Activated T-cell treated with anti-CD3 and anti-CD28 coated beads, Interleukin-2, amount 50 U/mL, for 48 hours (primary cell): Measurements from ENCODE around the gene TMOD3.

Experiments
- DNase-seq, 2 experiments: peaks; one replicate each; pipeline ENCODE4 v3.0.0-alpha.2; 2020

TMOD3 gene

DNA sequence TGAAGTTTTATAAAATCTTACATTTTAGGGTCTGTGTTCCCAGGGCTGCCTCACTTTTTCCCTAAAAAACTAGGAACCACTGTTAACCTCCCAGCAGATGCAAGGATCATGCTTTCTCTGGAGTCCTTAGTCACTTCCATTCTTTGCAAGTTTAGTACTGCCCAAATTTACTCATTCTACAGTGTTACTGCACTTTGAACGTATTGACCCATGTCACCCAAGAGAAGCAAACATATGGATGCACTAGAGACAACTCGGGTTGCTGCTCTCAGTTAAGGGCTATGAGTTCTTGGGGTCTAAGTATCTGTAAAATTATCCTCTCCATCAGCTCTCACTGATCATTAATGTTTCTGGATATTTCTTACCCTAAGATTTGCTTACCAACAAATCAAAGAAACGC lies 83.1 kb downstream of the TMOD3 start:
- DNase-seq = no peak

- no peak for DNase-seq
Observed at GRCh38 chr15:51917493-51917892, 88.0 kb downstream of the TMOD3 start.

GRCh38 chr15:51924156-51925068 lies 95.0 kb downstream of the TMOD3 start:
- DNase-seq = no peak

GRCh38 chr15:51926809-51927208 lies 97.4 kb downstream of the TMOD3 start:
- no peak for DNase-seq

DNA sequence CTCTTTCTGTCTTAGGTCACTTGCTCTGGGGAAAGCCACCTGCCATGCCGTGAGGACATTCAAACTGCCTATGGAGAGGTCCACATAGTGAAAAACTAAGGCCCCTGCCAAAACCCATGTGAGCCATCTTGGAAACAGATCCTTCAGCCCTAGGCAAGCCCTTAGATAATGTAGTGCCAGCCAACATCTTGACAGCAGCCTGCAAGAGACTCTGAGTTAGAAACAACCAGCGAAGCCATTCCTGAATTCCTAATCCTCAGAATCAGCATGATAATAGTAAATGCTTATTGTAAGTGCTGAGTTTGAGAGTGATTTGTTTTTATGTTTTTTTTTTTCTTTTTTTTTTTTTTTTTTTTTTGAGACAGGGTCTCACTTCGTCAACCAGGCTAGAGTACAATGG lies 101.6 kb downstream of the TMOD3 start:
- DNase-seq = no peak

DNA sequence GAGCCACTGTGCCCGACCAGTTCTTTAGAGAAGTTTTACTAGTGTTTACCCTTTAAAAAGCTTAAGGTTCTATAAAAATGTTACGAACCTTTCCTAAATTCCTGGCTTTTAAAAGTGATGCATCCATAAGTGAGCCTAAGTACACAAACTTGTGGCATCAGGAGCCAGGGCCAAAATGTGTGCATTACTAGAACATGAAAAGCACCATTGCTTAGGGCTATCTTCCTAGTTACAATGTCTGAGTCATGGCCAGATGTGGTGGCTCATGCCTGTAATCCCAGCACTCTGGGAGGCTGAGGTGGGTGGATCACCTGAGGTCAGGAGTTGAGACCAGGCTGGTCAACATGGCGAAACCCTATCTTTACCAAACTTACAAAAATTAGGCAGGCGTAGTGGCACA lies 102.2 kb downstream of the TMOD3 start:
- DNase-seq = no peak

- DNase-seq = no peak
Observed at GRCh38 chr15:51932161-51932560, 102.7 kb downstream of the TMOD3 start.

DNA sequence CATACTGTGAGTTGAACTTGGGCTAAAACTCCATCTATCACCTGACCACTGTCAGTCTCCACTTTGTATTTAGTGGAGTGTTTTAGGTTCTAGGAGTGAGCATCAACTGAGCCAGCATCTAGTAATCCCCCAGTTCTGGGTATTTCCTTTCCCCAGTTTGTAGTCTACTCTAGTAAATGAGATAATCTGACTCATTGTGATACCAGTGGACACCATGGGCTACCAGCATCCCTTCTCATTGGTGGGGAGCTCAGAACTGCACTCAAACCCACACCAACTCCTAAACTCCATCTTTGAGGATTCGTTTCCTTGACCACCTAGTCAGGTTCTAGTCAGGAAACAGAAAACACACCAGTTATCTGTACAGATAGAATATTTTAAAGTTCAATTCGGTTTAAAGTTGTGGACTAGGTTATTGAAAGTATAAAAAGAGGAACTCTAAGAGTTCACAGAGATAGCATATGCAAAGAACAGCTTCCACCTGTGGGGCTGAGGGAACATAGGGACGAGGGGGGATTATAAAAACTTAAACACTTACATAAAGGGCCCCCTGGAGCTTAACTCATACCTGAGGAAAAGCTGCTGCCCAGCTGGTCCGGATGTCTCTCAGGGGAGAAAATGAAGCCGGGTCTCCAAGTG lies 106.1 kb downstream of the TMOD3 start:
- no peak for DNase-seq

GRCh38 chr15:51936105-51936478 lies 106.6 kb downstream of the TMOD3 start:
- DNase-seq = peak in 1 of 2 experiments; percentile 14

DNA sequence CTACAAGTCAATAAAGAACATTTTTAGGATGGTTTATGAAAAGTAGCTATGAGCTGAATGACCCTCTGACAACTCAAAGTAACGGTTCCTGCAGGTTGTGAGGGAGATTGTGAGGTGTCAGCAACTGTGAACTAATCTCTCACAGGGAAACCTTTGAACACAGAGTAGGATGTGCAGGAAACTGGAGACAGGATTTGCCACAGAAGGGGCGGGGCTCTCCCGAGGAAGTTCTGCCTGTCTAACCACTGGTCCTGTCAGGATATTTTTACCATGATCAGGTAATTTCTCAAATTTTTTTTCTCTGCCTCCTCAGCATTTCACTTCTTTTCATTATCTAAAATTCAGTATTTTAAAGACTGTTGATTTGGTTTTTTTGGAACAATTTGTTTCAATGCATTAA lies 108.8 kb downstream of the TMOD3 start:
- DNase-seq = peak in 1 of 2 experiments; percentile 8

DNA sequence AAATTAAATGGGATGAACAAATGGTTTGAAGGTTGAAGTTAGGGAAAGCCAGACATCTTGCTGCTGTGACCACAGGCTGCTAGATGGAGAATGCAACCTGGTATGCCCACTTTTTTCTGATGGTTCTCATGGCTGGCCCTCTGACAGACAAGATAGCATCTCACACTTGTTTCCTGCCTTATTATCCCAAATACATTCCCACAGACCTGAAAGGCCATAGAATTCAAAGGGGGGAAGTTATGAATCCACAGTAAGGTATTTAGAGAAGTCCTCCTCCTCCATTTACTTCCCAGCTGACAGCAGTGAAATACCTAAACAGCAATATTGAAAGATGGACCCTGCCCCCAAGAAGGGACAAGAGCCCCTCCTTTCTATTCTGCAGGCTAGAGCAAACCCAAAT lies 109.8 kb downstream of the TMOD3 start:
- peak in 1 of 2 experiments; percentile 6 for DNase-seq

DNA sequence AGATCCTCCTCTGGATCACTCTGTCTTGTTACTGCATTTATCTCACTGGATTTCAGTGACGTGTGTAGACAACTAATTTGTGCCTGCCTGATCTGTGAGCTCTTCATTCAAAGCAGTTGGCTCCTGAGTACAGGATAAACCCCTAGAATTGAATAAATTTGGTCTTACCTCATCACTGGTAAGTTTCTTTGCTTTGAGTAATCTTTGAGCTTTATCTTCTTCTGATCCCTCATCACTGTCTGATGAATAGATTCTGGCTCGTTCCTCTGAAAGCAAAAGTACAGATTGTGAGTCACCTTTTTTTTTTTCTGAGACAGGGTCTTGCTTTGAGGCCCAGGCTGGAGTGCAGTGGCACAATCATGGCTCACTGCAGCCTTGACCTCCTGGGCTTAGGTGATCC lies 117.7 kb downstream of the TMOD3 start:
- no peak for DNase-seq

DNA sequence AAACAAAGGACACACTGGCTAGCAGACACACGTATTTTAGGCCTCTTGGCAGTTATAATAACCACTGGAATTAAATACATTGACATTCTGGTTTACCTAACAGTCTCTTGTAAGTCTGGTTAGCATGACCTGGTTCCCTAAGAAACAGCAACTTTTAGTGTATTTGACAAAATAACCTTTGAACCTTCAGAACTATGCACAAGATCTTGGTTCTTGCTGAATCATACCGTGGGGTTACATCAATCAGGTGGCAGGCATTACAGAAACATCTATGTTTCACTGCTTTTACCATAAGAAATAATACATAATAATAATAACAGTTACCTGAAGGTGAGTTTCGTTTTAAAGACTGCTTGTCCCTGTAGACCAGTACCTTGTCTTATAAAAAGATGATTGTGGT lies 123.4 kb downstream of the TMOD3 start:
- DNase-seq = no peak

- DNase-seq = no peak
Observed at GRCh38 chr15:51955504-51955903, 126.1 kb downstream of the TMOD3 start.
